CD14-positive monocyte (primary cell): ENCODE data around the gene LRP10. TPM values are rescaled to one million over a fixed set of nuclear protein-coding genes. Genes with fewer than 3 reads are reported as not detected.

Experiments used
- DNase-seq, 3 donors: peaks; one replicate each; pipeline ENCODE4 v3.0.0-alpha.2; 2011 to 2022
- H2AFZ ChIP-seq: 2 replicates; pipeline ENCODE4 v1.6.0; 2012; ENCODE audit warnings: mild to moderate bottlenecking, low read depth, low read length, inconsistent platforms; ENCODE audit not compliant: insufficient read depth, poor library complexity, severe bottlenecking
- H3K27ac ChIP-seq, 2 donors: 1 replicate in 1 of 2; 2 replicates in 1 of 2; pipeline ENCODE4 v1.5.1; 2012 to 2013; ENCODE audit warnings: low read length in 2 of 2, control low read depth in 1 of 2, inconsistent platforms in 1 of 2, low read depth in 1 of 2, mild to moderate bottlenecking in 1 of 2
- H3K27me3 ChIP-seq, 2 donors: one replicate each; pipeline versions ENCODE4 v1.6.0 to v1.6.1; 2011 to 2013; ENCODE audit warnings: low read length in 2 of 2; ENCODE audit not compliant: control insufficient read depth in 2 of 2, insufficient read depth in 2 of 2
- H3K36me3 ChIP-seq, 2 donors: replicated peaks in 1 of 2; 1 replicate in 1 of 2; 2 replicates in 1 of 2; pipeline versions ENCODE4 v1.5.1 to v1.6.1; 2012 to 2013; ENCODE audit warnings: low read length in 2 of 2, control low read depth in 1 of 2, inconsistent platforms in 1 of 2, mild to moderate bottlenecking in 1 of 2; ENCODE audit not compliant: insufficient read depth in 2 of 2, control insufficient read depth in 1 of 2
- H3K4me1 ChIP-seq, 2 donors: 1 replicate in 1 of 2; 2 replicates in 1 of 2; pipeline versions ENCODE4 v1.5.1 to v1.6.1; 2012 to 2013; ENCODE audit warnings: low read length in 2 of 2, control low read depth in 1 of 2, inconsistent platforms in 1 of 2, mild to moderate bottlenecking in 1 of 2, moderate library complexity in 1 of 2; ENCODE audit not compliant: insufficient read depth in 2 of 2, control insufficient read depth in 1 of 2
- H3K4me2 ChIP-seq: replicated peaks from 2 replicates; pipeline ENCODE3; 2012; ENCODE audit warnings: low read length, moderate library complexity, mild to moderate bottlenecking; ENCODE audit not compliant: poor library complexity, severe bottlenecking; ENCODE audit errors: extremely low read depth
- H3K4me3 ChIP-seq, 3 experiments: fragments of 200-600 bp in 1 of 3; sonication (generic) in 1 of 3; replicated peaks in 1 of 3; 1 replicate in 2 of 3; 2 replicates in 1 of 3; pipeline ENCODE4 v1.5.1; 2011 to 2013; ENCODE audit warnings: low read length in 3 of 3, mild to moderate bottlenecking in 3 of 3, control low read depth in 2 of 3, low read depth in 2 of 3, inconsistent platforms in 1 of 3, moderate library complexity in 1 of 3
- H3K79me2 ChIP-seq: 2 replicates; pipeline ENCODE4 v1.6.0; 2012; ENCODE audit warnings: mild to moderate bottlenecking, control low read depth, inconsistent platforms, low read length, moderate library complexity; ENCODE audit not compliant: insufficient read depth
- H3K9ac ChIP-seq: 2 replicates; pipeline ENCODE4 v1.6.0; 2017; ENCODE audit warnings: low read length, mild to moderate bottlenecking; ENCODE audit not compliant: insufficient read depth, poor library complexity, severe bottlenecking
- H3K9me3 ChIP-seq, 2 donors: replicated peaks in 1 of 2; 1 replicate in 1 of 2; 2 replicates in 1 of 2; pipeline versions ENCODE4 v1.5.1 to v1.6.1; 2012 to 2013; ENCODE audit warnings: low read length in 2 of 2, control low read depth in 1 of 2; ENCODE audit not compliant: control insufficient read depth in 1 of 2, insufficient read depth in 1 of 2
- H4K20me1 ChIP-seq: 2 replicates; pipeline ENCODE4 v1.6.0; 2012; ENCODE audit warnings: mild to moderate bottlenecking, low read length, control low read depth, moderate library complexity; ENCODE audit not compliant: insufficient read depth
- H3K27ac Mint-ChIP-seq, 7 donors: one replicate each; pipeline ENCODE4 v1.8.0; 2020; ENCODE audit warnings: mild to moderate bottlenecking in 7 of 7, mixed read lengths in 7 of 7, moderate library complexity in 6 of 7, inconsistent platforms in 2 of 7
- H3K27me3 Mint-ChIP-seq, 3 donors: one replicate each; pipeline ENCODE4 v1.8.0; 2021 to 2022; ENCODE audit warnings: low read depth in 3 of 3, mild to moderate bottlenecking in 3 of 3, mixed read lengths in 3 of 3, moderate library complexity in 3 of 3, inconsistent platforms in 1 of 3
- H3K36me3 Mint-ChIP-seq, 2 donors: one replicate each; pipeline ENCODE4 v1.8.0; 2020; ENCODE audit warnings: mixed read lengths in 2 of 2, inconsistent platforms in 1 of 2, mild to moderate bottlenecking in 1 of 2
- H3K4me1 Mint-ChIP-seq: one replicate; pipeline ENCODE4 v1.8.0; 2020; ENCODE audit warnings: mild to moderate bottlenecking, mixed read lengths
- H3K4me3 Mint-ChIP-seq, 2 donors: one replicate each; pipeline ENCODE4 v1.8.0; 2020; ENCODE audit warnings: mild to moderate bottlenecking in 2 of 2, mixed read lengths in 2 of 2, moderate library complexity in 1 of 2
- H3K9me3 Mint-ChIP-seq, 7 donors: one replicate each; pipeline ENCODE4 v1.8.0; 2020 to 2022; ENCODE audit warnings: mixed read lengths in 7 of 7, mild to moderate bottlenecking in 6 of 7, moderate library complexity in 6 of 7, inconsistent platforms in 2 of 7
- CTCF ChIP-seq: fragments of 200-600 bp; IDR thresholded peaks from one replicate; pipeline ENCODE4 v1.8.0; 2022; ENCODE audit warnings: antibody characterized with exemption, mild to moderate bottlenecking
- WGBS: methylation state at CpG from one replicate; pipeline ENCODE4 v1.1.5; 2013; ENCODE audit warnings: missing lambda C conversion rate; ENCODE audit not compliant: insufficient coverage; 5-methylcytosine and 5-hydroxymethylcytosine counted together
- intact Hi-C, 2 donors: fragments of 100-400 bp; cut with micrococcal nuclease; formaldehyde crosslinking; loops; one replicate each; pipeline versions ENCODE4 v1.15.0 to v1.15.1; 2023
- polyA plus RNA-seq, 3 donors: library from polyadenylated mRNA; depleted of rRNA in 1 of 3; unstranded in 2 of 3; stranded (reverse) in 1 of 3; fragments of 300-500 nt in 2 of 3; fragments of >200 nt in 1 of 3; fragmentation: Illumina TruSeq in 2 of 3; gene quantifications; 1 replicate in 2 of 3; 2 replicates in 1 of 3; pipeline ENCODE4 v1.2.3, GENCODE V29; 2012 to 2021

LRP10 gene
- polyA plus RNA-seq, 3 donors = 39.0 to 65.1 (median 51.5) TPM

DNA sequence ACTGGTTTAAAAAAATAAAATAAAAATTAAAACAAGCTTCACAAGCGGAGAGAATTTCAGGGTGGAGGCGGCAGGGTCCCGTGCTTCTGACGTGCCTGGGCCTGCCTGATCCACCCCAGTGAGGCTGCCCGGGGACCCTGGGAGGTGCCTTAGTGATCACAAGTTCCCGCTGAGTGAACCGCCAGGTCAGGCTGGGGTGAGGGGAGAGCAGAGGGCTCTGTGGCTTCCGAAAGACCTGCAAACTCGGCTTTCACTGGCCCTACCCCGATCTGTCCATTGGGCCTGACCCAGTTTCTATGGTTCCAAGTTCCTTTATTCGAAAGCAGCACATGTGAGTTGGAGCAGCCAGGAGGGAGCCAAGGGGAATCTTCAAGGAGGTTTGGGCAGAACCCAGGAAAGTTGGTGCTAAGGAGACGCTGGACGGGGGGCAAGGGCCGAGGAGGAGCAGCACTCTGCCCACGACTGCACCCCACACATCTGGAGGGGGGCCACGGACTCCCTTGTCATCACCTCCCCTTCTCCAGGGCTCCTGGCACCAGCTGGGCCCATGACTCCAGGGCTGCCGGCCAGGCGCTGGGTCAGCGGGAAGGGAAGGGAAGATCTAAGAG lies 22.2 kb upstream of the LRP10 start:
- whole genome bisulfite sequencing = 95% methylated on average over 11 of the region's 19 CpGs

More for the DNA sequence above, 22.2 kb upstream of the LRP10 start:
- Histone ChIP-seq H3K36me3 (no peaks in the 10 kb centered on the region), H3K27ac (no peak overlapping the region), H2AFZ (no peak overlapping the region), H3K9me3 (no peaks in the 10 kb centered on the region), H3K79me2 (no peaks in the 10 kb centered on the region), H3K4me2 (no peak overlapping the region), H3K4me1 (peaks cover 19 to 30% of the 10 kb centered on the region in 2 donors), H3K4me3 (no peak overlapping the region), H3K9ac (no peak overlapping the region), H4K20me1 (no peaks in the 10 kb centered on the region), H3K27me3 (peaks cover 0 to 5% of the 10 kb centered on the region in 2 donors)
- intact Hi-C loops = no loop called here
- no peak for TF ChIP-seq CTCF
- peaks cover 28% of the 10 kb centered on the region for H3K4me1 Mint-ChIP-seq
- peaks cover 4 to 28% (median 13%) of the 10 kb centered on the region in 3 donors for H3K27me3 Mint-ChIP-seq
- H3K36me3 Mint-ChIP-seq = peaks cover 1 to 4% of the 10 kb centered on the region in 2 donors
- no peak for DNase-seq
- peaks cover 0 to 2% (median 0%) of the 10 kb centered on the region in 7 donors for H3K9me3 Mint-ChIP-seq
- H3K4me3 Mint-ChIP-seq = no peak overlapping the region
- no peak overlapping the region for H3K27ac Mint-ChIP-seq
